ENCODE results near the gene SVIP.

Gene SVIP

GRCh38 chr11:22787551-22788162 lies 41.9 kb downstream of the SVIP start:
- FAIRE-seq (peak; percentile 68), DNase-seq (ENCODE audit: insufficient read length) (no peak)
- TF ChIP-seq TAF1 (IDR thresholded peaks at IDR 0.05; ENCODE audit: borderline replicate concordance, low read depth, low read length) (no peak), POLR2A (IDR thresholded peaks at IDR 0.05; ENCODE audit: low read depth, low read length) (no peak), POLR2AphosphoS5 (IDR thresholded peaks at IDR 0.05; ENCODE audit: low read depth, low read length) (no peak)

GRCh38 chr11:22787055-22787454 lies 42.5 kb downstream of the SVIP start:
- FAIRE-seq, result no peak
- no peak for DNase-seq (ENCODE audit: insufficient read length)
- TF ChIP-seq POLR2AphosphoS5 (IDR thresholded peaks at IDR 0.05; ENCODE audit: low read depth, low read length) (no peak), POLR2A (IDR thresholded peaks at IDR 0.05; ENCODE audit: low read depth, low read length) (no peak), TAF1 (IDR thresholded peaks at IDR 0.05; ENCODE audit: borderline replicate concordance, low read depth, low read length) (no peak)

- TF ChIP-seq POLR2AphosphoS5 (IDR thresholded peaks at IDR 0.05; ENCODE audit: low read depth, low read length), result no peak
- TF ChIP-seq POLR2A (IDR thresholded peaks at IDR 0.05; ENCODE audit: low read depth, low read length), result no peak
- no peak for TF ChIP-seq TAF1 (IDR thresholded peaks at IDR 0.05; ENCODE audit: borderline replicate concordance, low read depth, low read length)
- no peak for DNase-seq (ENCODE audit: insufficient read length)
- FAIRE-seq, result peak; percentile 82
These were observed 43.1 kb downstream of the SVIP start for GRCh38 chr11:22786475-22786874.

- DNase-seq (ENCODE audit: insufficient read length) (no peak), FAIRE-seq (no peak)
- TF ChIP-seq POLR2AphosphoS5 (IDR thresholded peaks at IDR 0.05; ENCODE audit: low read depth, low read length) (no peak), TAF1 (IDR thresholded peaks at IDR 0.05; ENCODE audit: borderline replicate concordance, low read depth, low read length) (no peak), POLR2A (IDR thresholded peaks at IDR 0.05; ENCODE audit: low read depth, low read length) (no peak)
These were observed 44.4 kb downstream of the SVIP start for GRCh38 chr11:22785251-22785650.

- TF ChIP-seq POLR2AphosphoS5 (IDR thresholded peaks at IDR 0.05; ENCODE audit: low read depth, low read length) (no peak), POLR2A (IDR thresholded peaks at IDR 0.05; ENCODE audit: low read depth, low read length) (no peak), TAF1 (IDR thresholded peaks at IDR 0.05; ENCODE audit: borderline replicate concordance, low read depth, low read length) (no peak)
- FAIRE-seq (peak; percentile 71), DNase-seq (ENCODE audit: insufficient read length) (no peak)
These were observed 48.5 kb downstream of the SVIP start for GRCh38 chr11:22780952-22781593.

GRCh38 chr11:22779850-22780249 lies 49.8 kb downstream of the SVIP start:
- FAIRE-seq, result no peak

GRCh38 chr11:22778642-22779041 lies 51.0 kb downstream of the SVIP start:
- TF ChIP-seq POLR2A (IDR thresholded peaks at IDR 0.05; ENCODE audit: low read depth, low read length), result no peak
- TF ChIP-seq POLR2AphosphoS5 (IDR thresholded peaks at IDR 0.05; ENCODE audit: low read depth, low read length), result no peak
- no peak for TF ChIP-seq TAF1 (IDR thresholded peaks at IDR 0.05; ENCODE audit: borderline replicate concordance, low read depth, low read length)
- FAIRE-seq (no peak), DNase-seq (ENCODE audit: insufficient read length) (no peak)

More at GRCh38 chr11:22779850-22780249, 49.8 kb downstream of the SVIP start:
- no peak for DNase-seq (ENCODE audit: insufficient read length)
- TF ChIP-seq POLR2A (IDR thresholded peaks at IDR 0.05; ENCODE audit: low read depth, low read length) (no peak), TAF1 (IDR thresholded peaks at IDR 0.05; ENCODE audit: borderline replicate concordance, low read depth, low read length) (no peak), POLR2AphosphoS5 (IDR thresholded peaks at IDR 0.05; ENCODE audit: low read depth, low read length) (no peak)

GRCh38 chr11:22775248-22775647 lies 54.4 kb downstream of the SVIP start:
- FAIRE-seq, result no peak
- DNase-seq (ENCODE audit: insufficient read length), result no peak
- TF ChIP-seq POLR2AphosphoS5 (IDR thresholded peaks at IDR 0.05; ENCODE audit: low read depth, low read length) (no peak), TAF1 (IDR thresholded peaks at IDR 0.05; ENCODE audit: borderline replicate concordance, low read depth, low read length) (no peak), POLR2A (IDR thresholded peaks at IDR 0.05; ENCODE audit: low read depth, low read length) (no peak)

- TF ChIP-seq TAF1 (IDR thresholded peaks at IDR 0.05; ENCODE audit: borderline replicate concordance, low read depth, low read length), result no peak
- no peak for TF ChIP-seq POLR2A (IDR thresholded peaks at IDR 0.05; ENCODE audit: low read depth, low read length)
- TF ChIP-seq POLR2AphosphoS5 (IDR thresholded peaks at IDR 0.05; ENCODE audit: low read depth, low read length), result no peak
- FAIRE-seq (peak; percentile 73), DNase-seq (ENCODE audit: insufficient read length) (no peak)
These were observed 54.9 kb downstream of the SVIP start for GRCh38 chr11:22774716-22775115.

GRCh38 chr11:22769081-22769480 lies 60.5 kb downstream of the SVIP start:
- FAIRE-seq, result no peak
- DNase-seq (ENCODE audit: insufficient read length), result no peak

More at GRCh38 chr11:22769081-22769480, 60.5 kb downstream of the SVIP start:
- TF ChIP-seq POLR2AphosphoS5 (IDR thresholded peaks at IDR 0.05; ENCODE audit: low read depth, low read length), result no peak
- no peak for TF ChIP-seq POLR2A (IDR thresholded peaks at IDR 0.05; ENCODE audit: low read depth, low read length)
- no peak for TF ChIP-seq TAF1 (IDR thresholded peaks at IDR 0.05; ENCODE audit: borderline replicate concordance, low read depth, low read length)
